H9 (cell line): ENCODE data around the gene RSPO3. TPM values are rescaled to one million over a fixed set of nuclear protein-coding genes. Genes with fewer than 3 reads are reported as not detected.

Experiments used
- DNase-seq: peaks from one replicate; pipeline ENCODE4 v3.0.0-alpha.2; 2017
- H2AFZ ChIP-seq: one replicate; pipeline ENCODE4 v1.6.1; 2013; ENCODE audit warnings: mild to moderate bottlenecking, low read length, control low read depth, moderate library complexity
- H2AK5ac ChIP-seq: 2 replicates; pipeline ENCODE4 v1.6.1; 2013; ENCODE audit warnings: low read length, control low read depth, mixed read lengths; ENCODE audit not compliant: insufficient read length
- H2BK120ac ChIP-seq: one replicate; pipeline ENCODE4 v1.6.1; 2013; ENCODE audit warnings: low read depth, mild to moderate bottlenecking, low read length, control low read depth, inconsistent platforms; ENCODE audit not compliant: poor library complexity, severe bottlenecking
- H2BK12ac ChIP-seq: 2 replicates; pipeline ENCODE4 v1.6.1; 2013; ENCODE audit warnings: low read length, control low read depth, mixed read lengths, low read depth; ENCODE audit not compliant: insufficient read length
- H2BK15ac ChIP-seq: 2 replicates; pipeline ENCODE4 v1.6.1; 2013; ENCODE audit warnings: low read depth, low read length, control low read depth
- H2BK20ac ChIP-seq: one replicate; pipeline ENCODE4 v1.6.1; 2013; ENCODE audit warnings: low read depth, mild to moderate bottlenecking, low read length, control low read depth, inconsistent platforms; ENCODE audit not compliant: poor library complexity, severe bottlenecking
- H2BK5ac ChIP-seq: 2 replicates; pipeline ENCODE4 v1.6.1; 2013; ENCODE audit warnings: low read length, control low read depth, mixed read lengths; ENCODE audit not compliant: insufficient read length
- H3K14ac ChIP-seq: 2 replicates; pipeline ENCODE4 v1.6.1; 2013; ENCODE audit warnings: low read length, control low read depth; ENCODE audit not compliant: insufficient read depth
- H3K18ac ChIP-seq: 2 replicates; pipeline ENCODE4 v1.6.1; 2013; ENCODE audit warnings: low read depth, mild to moderate bottlenecking, mixed read lengths, low read length, control low read depth; ENCODE audit not compliant: insufficient read length
- H3K23ac ChIP-seq: 2 replicates; pipeline ENCODE4 v1.6.1; 2013; ENCODE audit warnings: low read length, control low read depth, mixed read lengths, low read depth; ENCODE audit not compliant: insufficient read length
- H3K23me2 ChIP-seq: 2 replicates; pipeline ENCODE4 v1.6.1; 2013; ENCODE audit warnings: low read depth, mild to moderate bottlenecking, mixed read lengths, low read length, control low read depth; ENCODE audit not compliant: insufficient read length, poor library complexity, severe bottlenecking
- H3K27ac ChIP-seq: 2 replicates; pipeline ENCODE4 v1.5.1; 2013; ENCODE audit warnings: low read length, control low read depth, mixed read lengths, low read depth; ENCODE audit not compliant: insufficient read length
- H3K27me3 ChIP-seq: 2 replicates; pipeline ENCODE4 v1.6.1; 2013; ENCODE audit warnings: low read length, control low read depth, inconsistent platforms; ENCODE audit not compliant: insufficient read depth
- H3K4ac ChIP-seq: 2 replicates; pipeline ENCODE4 v1.6.1; 2013; ENCODE audit warnings: low read depth, mild to moderate bottlenecking, control low read depth, inconsistent platforms, low read length, moderate library complexity
- H3K4me1 ChIP-seq: 2 replicates; pipeline ENCODE4 v1.6.1; 2013; ENCODE audit warnings: low read length, control low read depth, inconsistent platforms; ENCODE audit not compliant: insufficient read depth
- H3K4me2 ChIP-seq: 2 replicates; pipeline ENCODE4 v1.6.1; 2013; ENCODE audit warnings: low read length, control low read depth, mixed read lengths; ENCODE audit not compliant: insufficient read length, insufficient read depth
- H3K56ac ChIP-seq: 2 replicates; pipeline ENCODE4 v1.6.1; 2013; ENCODE audit warnings: low read depth, mild to moderate bottlenecking, mixed read lengths, low read length, control low read depth; ENCODE audit not compliant: insufficient read length
- H3K79me1 ChIP-seq: 2 replicates; pipeline ENCODE4 v1.6.1; 2013; ENCODE audit warnings: low read depth, mild to moderate bottlenecking, moderate library complexity, low read length, control low read depth, inconsistent platforms; ENCODE audit not compliant: insufficient read depth, poor library complexity, severe bottlenecking
- H3K79me2 ChIP-seq: 2 replicates; pipeline ENCODE4 v1.6.1; 2013; ENCODE audit warnings: low read length, control low read depth, inconsistent platforms; ENCODE audit not compliant: insufficient read depth
- H3K9ac ChIP-seq: 2 replicates; pipeline ENCODE4 v1.6.1; 2013; ENCODE audit warnings: low read length, control low read depth, mixed read lengths; ENCODE audit not compliant: insufficient read length; ENCODE audit errors: extremely low read depth
- H3K9me3 ChIP-seq: one replicate; pipeline ENCODE4 v1.6.1; 2013; ENCODE audit warnings: low read depth, low read length, inconsistent platforms; ENCODE audit not compliant: control insufficient read depth
- H3T11ph ChIP-seq: one replicate; pipeline ENCODE4 v1.6.1; 2013; ENCODE audit warnings: mild to moderate bottlenecking, low read length, control low read depth, inconsistent platforms
- H4K20me1 ChIP-seq: one replicate; pipeline ENCODE4 v1.6.1; 2013; ENCODE audit not compliant: control insufficient read depth, insufficient read length, insufficient read depth
- H4K5ac ChIP-seq: 2 replicates; pipeline ENCODE4 v1.6.1; 2013; ENCODE audit warnings: low read depth, mild to moderate bottlenecking, mixed read lengths, low read length, control low read depth; ENCODE audit not compliant: insufficient read length
- H4K8ac ChIP-seq: replicated peaks from 2 replicates; pipeline ENCODE4 v1.6.1; 2013; ENCODE audit warnings: low read length, control low read depth, mixed read lengths, low read depth; ENCODE audit not compliant: insufficient read length
- H4K91ac ChIP-seq: 2 replicates; pipeline ENCODE4 v1.6.1; 2013; ENCODE audit warnings: low read depth, mild to moderate bottlenecking, moderate library complexity, mixed read lengths, low read length, control low read depth; ENCODE audit not compliant: insufficient read length
- H3K27ac Mint-ChIP-seq, 3 experiments: 2 replicates in 2 of 3; 3 replicates in 1 of 3; pipeline ENCODE4 v1.8.0; 2020 to 2021; ENCODE audit warnings: mixed read lengths in 3 of 3, mild to moderate bottlenecking in 1 of 3, moderate library complexity in 1 of 3
- H3K27me3 Mint-ChIP-seq: 2 replicates; pipeline ENCODE4 v1.8.0; 2021; ENCODE audit warnings: low read depth, mild to moderate bottlenecking, moderate library complexity, mixed read lengths
- H3K36me3 Mint-ChIP-seq, 3 experiments: 2 replicates in 2 of 3; 3 replicates in 1 of 3; pipeline ENCODE4 v1.8.0; 2020 to 2021; ENCODE audit warnings: low read depth in 3 of 3, mixed read lengths in 3 of 3; ENCODE audit not compliant: insufficient read depth in 1 of 3
- H3K4me1 Mint-ChIP-seq, 2 experiments: 2 replicates each; pipeline ENCODE4 v1.8.0; 2020; ENCODE audit warnings: mixed read lengths in 2 of 2
- H3K4me3 Mint-ChIP-seq, 2 experiments: 2 replicates in 1 of 2; 3 replicates in 1 of 2; pipeline ENCODE4 v1.8.0; 2020 to 2021; ENCODE audit warnings: mild to moderate bottlenecking in 2 of 2, mixed read lengths in 2 of 2, moderate library complexity in 1 of 2
- H3K9me3 Mint-ChIP-seq, 2 experiments: 2 replicates in 1 of 2; 3 replicates in 1 of 2; pipeline ENCODE4 v1.8.0; 2020; ENCODE audit warnings: mild to moderate bottlenecking in 2 of 2, mixed read lengths in 2 of 2, moderate library complexity in 1 of 2
- CTCF ChIP-seq: fragments of 200-600 bp; sonication (generic); conservative IDR thresholded peaks from 3 replicates; pipeline ENCODE4 v1.8.0; 2021; ENCODE audit warnings: antibody characterized with exemption, mild to moderate bottlenecking
- WGBS: extraction: QIAGEN DNeasy Blood & Tissue Kit; methylation state at CpG from one replicate; pipeline ENCODE4 v1.1.7; 2013; ENCODE audit warnings: missing lambda C conversion rate, low lambda C conversion rate, mixed read lengths; ENCODE audit not compliant: insufficient read length; ENCODE audit errors: extremely low coverage; 5-methylcytosine and 5-hydroxymethylcytosine counted together
- total RNA-seq: library from RNA; stranded (reverse); gene quantifications from 2 replicates; pipeline ENCODE4 v1.2.1, GENCODE V29; 2021

RSPO3 gene
- total RNA-seq, 1 experiment from 2014 or later, result not detected

DNA sequence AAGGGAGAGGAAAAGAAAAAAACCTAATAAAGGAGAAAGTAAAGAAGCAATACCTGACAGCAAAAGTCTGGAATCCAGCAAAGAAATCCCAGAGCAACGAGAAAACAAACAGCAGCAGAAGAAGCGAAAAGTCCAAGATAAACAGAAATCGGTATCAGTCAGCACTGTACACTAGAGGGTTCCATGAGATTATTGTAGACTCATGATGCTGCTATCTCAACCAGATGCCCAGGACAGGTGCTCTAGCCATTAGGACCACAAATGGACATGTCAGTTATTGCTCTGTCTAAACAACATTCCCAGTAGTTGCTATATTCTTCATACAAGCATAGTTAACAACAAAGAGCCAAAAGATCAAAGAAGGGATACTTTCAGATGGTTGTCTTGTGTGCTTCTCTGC lies 77.4 kb downstream of the RSPO3 start:
- no peaks in the 10 kb centered on the region for H3K36me3 Mint-ChIP-seq
- no peak overlapping the region for H3K9ac ChIP-seq
- H3K23ac ChIP-seq, result no peak overlapping the region
- no peaks in the 10 kb centered on the region for H3K27me3 ChIP-seq
- H3K9me3 ChIP-seq, result no peaks in the 10 kb centered on the region
- no peak overlapping the region for H4K91ac ChIP-seq
- no peaks in the 10 kb centered on the region for H3K9me3 Mint-ChIP-seq
- no peak overlapping the region for H2BK15ac ChIP-seq
- H3K4me2 ChIP-seq, result no peak overlapping the region
- no CpG with 5 or more reads among the region's 3 CpGs for WGBS
- H4K5ac ChIP-seq, result no peak overlapping the region
- no peak for TF ChIP-seq CTCF
- no peak overlapping the region for H2BK5ac ChIP-seq
- no peak overlapping the region for H2AK5ac ChIP-seq
- no peaks in the 10 kb centered on the region for H3K27me3 Mint-ChIP-seq
- H2BK120ac ChIP-seq, result no peak overlapping the region
- DNase-seq, result no peak
- no peaks in the 10 kb centered on the region for H3K79me2 ChIP-seq
- no peaks in the 10 kb centered on the region for H3K23me2 ChIP-seq
- H4K8ac ChIP-seq, result no peak overlapping the region
- no peak overlapping the region for H3K4ac ChIP-seq
- no peak overlapping the region for H3K27ac ChIP-seq
- no peak overlapping the region for H3T11ph ChIP-seq
- H3K14ac ChIP-seq, result no peak overlapping the region
- no peak overlapping the region for H3K27ac Mint-ChIP-seq
- no peak overlapping the region for H3K4me3 Mint-ChIP-seq
- H3K4me1 ChIP-seq, result no peaks in the 10 kb centered on the region
- H4K20me1 ChIP-seq, result no peaks in the 10 kb centered on the region
- no peak overlapping the region for H2BK20ac ChIP-seq
- H3K4me1 Mint-ChIP-seq, result no peaks in the 10 kb centered on the region
- no peaks in the 10 kb centered on the region for H3K79me1 ChIP-seq
- H2BK12ac ChIP-seq, result no peak overlapping the region
- H2AFZ ChIP-seq, result no peak overlapping the region
- H3K56ac ChIP-seq, result no peak overlapping the region
- no peak overlapping the region for H3K18ac ChIP-seq
